Fibroblast of mammary gland (primary cell): ENCODE data around the gene TTC31.
"Not testable (repeated sequence)": the region's sequence is repeated elsewhere in the genome, so short reads cannot be mapped to it uniquely, and the experiment has no call there.

ENCODE experiments used
- DNase-seq: peaks from one replicate; pipeline ENCODE4 v3.0.0-alpha.2; 2010; ENCODE audit warnings: low read depth
- H3K4me3 ChIP-seq: 2 replicates; pipeline ENCODE4 v1.5.1; 2011; ENCODE audit warnings: low read depth, mild to moderate bottlenecking, low read length, moderate library complexity; ENCODE audit not compliant: control insufficient read depth
- CTCF ChIP-seq: conservative IDR thresholded peaks from 2 replicates; pipeline ENCODE4 v1.5.1; 2011; ENCODE audit warnings: low read depth, low read length, inconsistent platforms; ENCODE audit not compliant: control insufficient read depth, insufficient read depth

The TTC31 gene

DNA sequence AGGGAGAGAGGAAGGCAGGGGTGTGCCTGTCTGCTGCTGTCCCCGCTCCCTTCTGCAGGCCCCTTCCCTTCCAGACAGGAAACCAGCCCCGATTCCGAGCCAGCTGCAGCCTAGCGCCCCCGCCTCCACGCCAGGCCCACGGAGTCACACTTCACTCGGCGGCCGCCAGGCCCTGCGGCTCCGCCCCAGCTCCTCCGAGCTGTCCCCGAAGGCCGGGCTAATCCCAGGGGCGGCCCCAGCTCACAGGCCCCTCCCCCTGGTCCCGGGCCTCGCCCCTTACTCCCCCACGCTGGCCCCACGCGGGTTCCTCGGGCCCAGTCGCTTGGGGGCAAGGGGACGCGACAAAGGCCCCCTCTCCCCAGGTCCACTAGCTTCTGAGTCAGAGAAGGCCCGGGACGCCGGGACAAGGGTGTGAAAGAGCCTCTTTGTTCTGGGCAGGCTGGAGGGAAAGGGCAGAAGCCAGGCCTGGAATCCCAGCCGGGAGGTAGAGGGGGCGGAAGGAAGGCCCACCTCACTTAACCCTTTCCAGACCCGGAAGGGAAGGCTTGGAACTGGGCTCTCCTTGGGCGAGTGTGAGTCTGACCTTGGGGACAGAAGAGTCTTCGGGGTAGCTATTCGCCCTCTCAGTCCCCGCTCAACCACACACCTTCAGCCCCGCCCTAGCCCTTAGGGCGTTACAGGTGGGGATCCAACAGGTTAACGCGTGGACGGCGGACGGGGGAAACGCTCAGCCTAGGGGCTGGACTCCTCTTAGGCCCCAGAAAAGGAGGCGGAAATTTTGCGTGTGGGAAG is 42.3 kb upstream of the TTC31 start:
- TF ChIP-seq CTCF = no peak
- H3K4me3 ChIP-seq = peak overlapping the region; percentile 57
- peak; percentile 68 for DNase-seq

GRCh38 chr2:74441170-74441689 is 41.7 kb upstream of the TTC31 start:
- TF ChIP-seq CTCF = no peak
- no peak for DNase-seq
- no peak overlapping the region for H3K4me3 ChIP-seq

DNA sequence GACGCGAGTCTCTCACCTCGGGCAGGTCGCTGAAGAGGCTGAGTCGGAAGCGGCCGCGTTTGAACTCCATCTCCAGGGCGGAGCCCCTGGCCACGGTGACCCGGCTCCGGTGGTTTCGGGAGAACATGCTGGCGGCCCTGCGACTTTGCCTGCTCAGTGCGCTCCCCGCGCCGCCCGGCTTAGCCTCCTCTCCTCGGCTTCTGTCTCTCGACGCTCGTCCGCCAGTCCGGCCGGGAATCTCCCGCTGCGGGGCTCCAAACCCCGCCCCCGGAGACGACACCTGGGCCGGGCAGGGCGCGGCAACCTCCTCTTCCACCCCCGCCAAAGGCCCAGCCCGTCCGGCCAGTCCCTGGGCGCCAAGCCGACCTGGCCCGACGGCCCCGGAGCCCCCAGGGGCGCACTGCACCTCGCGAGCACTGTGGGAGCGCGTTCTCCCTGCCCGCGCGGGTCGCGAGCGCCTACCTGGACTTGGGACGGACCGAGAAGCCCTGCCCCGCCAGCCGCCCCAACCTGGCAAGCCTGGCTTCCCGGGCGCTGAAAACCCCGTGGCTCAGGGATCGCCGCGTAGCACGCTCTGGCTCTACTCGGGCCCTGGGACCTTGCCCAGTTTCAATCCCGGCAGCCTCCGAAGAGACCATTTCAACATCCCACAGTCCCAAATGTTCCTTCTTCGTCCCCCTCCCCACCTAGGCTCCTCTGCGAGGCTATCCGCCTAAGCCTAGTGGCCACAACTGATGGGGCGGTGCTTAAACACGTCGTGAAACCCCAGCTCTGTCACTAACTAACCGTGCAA is 41.0 kb upstream of the TTC31 start, which contains the start of gene RTKN:
Gene RTKN (minus strand): TSS at position 248 of the 793 bp plus-strand sequence. CDS start 121 bp downstream, at position 127.
- DNase-seq = no peak
- no peak for TF ChIP-seq CTCF
- peak within 1 kb of the TSS; percentile 57 for H3K4me3 ChIP-seq

DNA sequence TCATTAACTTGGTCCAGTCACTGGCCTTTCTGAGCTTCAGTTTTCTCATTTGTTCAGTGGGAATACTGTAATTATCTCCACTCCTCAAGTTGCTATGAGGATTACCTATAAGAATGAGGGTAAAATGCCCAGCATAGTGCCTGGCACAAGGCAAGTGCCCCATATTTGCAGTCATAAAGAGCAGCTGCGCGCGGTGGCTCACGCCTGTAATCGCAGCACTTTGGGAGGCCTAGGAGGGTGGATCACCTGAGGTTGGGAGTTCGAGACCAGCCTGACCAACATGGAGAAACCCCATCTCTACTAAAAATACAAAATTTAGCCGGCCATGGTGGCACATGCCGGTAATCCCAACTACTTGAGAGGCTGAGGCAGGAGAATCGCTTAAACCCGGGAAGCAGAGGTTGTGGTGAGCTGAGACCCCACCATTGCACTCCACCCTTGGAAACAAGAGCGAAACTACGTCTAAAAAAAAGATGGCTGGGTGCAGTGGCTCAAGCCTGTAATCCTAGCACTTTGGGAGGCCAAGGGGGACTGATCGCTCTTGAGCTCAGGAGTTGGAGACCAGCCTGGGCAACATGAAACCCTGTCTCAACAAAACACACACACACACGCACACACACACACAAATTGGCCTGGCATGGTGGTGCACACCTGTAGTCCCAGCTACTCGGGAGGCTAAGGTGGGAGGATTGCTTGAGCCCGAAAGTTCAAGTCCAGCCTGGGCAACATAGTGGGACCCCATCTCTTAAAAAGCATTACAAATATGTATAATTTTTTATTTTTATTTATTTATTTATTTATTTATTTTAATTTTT is 40.2 kb upstream of the TTC31 start:
- not testable (repeated sequence) for DNase-seq

GRCh38 chr2:74444498-74445318 is 38.2 kb upstream of the TTC31 start:
- no peak for DNase-seq
- no peak for TF ChIP-seq CTCF
- no peak overlapping the region for H3K4me3 ChIP-seq

More for the DNA sequence above, 40.2 kb upstream of the TTC31 start:
- not testable (repeated sequence) for H3K4me3 ChIP-seq

- no peak for DNase-seq
Measured at GRCh38 chr2:74447230-74447999, 35.5 kb upstream of the TTC31 start.

More at GRCh38 chr2:74447230-74447999, 35.5 kb upstream of the TTC31 start:
- no peak for TF ChIP-seq CTCF
- no peak overlapping the region for H3K4me3 ChIP-seq
